K562 (cell line): ENCODE results near the gene M6PR. TPM values are rescaled to one million over a fixed set of nuclear protein-coding genes. Genes with fewer than 3 reads are reported as not detected.

Experiments
- ATAC-seq: fragments of 200-7000 bp; cut with Tn5 transposase; 3 replicates; pipeline ENCODE4 v1.9.1; 2020; ENCODE audit warnings: moderate library complexity
- BruUV-seq: library from RNA; stranded (reverse); fragments of 400-500 nt; replicated peaks from 2 replicates; lab custom pipeline; 2021; lab: Mats Ljungman, UMichigan
- CTCF ChIA-PET: fragments of 300-600 bp; formaldehyde crosslinking; extraction: SDS; loops from one replicate; lab custom pipeline; 2021; ENCODE audit warnings: low intra/inter-chr PET ratio; lab: Yijun Ruan, JAX
- POLR2A ChIA-PET: fragments of 300-600, 350-650 bp; sonication (Branson Sonifier 250); formaldehyde crosslinking; extraction: SDS; loops from one replicate; lab custom pipeline; 2021; ENCODE audit warnings: antibody characterized with exemption, inconsistent platforms; lab: Yijun Ruan, JAX
- DNase-seq, 4 experiments: peaks; one replicate each; pipeline versions ENCODE4 v3.0.0 to v3.0.0-alpha.2; 2011 to 2018; ENCODE audit warnings: low spot score in 3 of 4, mixed read lengths in 3 of 4; ENCODE audit errors: extremely low read depth in 1 of 4
- FAIRE-seq: peaks from 2 replicates; lab custom pipeline; 2011; peaks lifted over from hg19 to GRCh38; lab: Jason Lieb, UNC
- H2AFZ ChIP-seq: 2 replicates; pipeline ENCODE4 v1.6.0; 2011; ENCODE audit warnings: low read depth, low read length, control low read depth, inconsistent platforms
- H3K27ac ChIP-seq: fragments of 200-600 bp; 3 replicates; pipeline ENCODE4 v1.8.0; 2011; ENCODE audit warnings: low read depth, mild to moderate bottlenecking, control low read depth, inconsistent platforms, low read length, moderate library complexity, mixed read lengths; ENCODE audit errors: extremely low read depth
- H3K27me3 ChIP-seq, 2 experiments: fragments of 300-600 bp in 1 of 2; 2 replicates in 1 of 2; 3 replicates in 1 of 2; pipeline versions ENCODE4 v1.6.0 to v1.8.0; 2011; ENCODE audit warnings: inconsistent platforms in 2 of 2, low read length in 2 of 2, mild to moderate bottlenecking in 1 of 2, mixed read lengths in 1 of 2, moderate library complexity in 1 of 2; ENCODE audit not compliant: control insufficient read depth in 2 of 2, insufficient read depth in 2 of 2
- H3K36me3 ChIP-seq: fragments of 300-600 bp; 3 replicates; pipeline ENCODE4 v1.8.0; 2011; ENCODE audit warnings: mild to moderate bottlenecking, low read length, inconsistent platforms; ENCODE audit not compliant: control insufficient read depth, insufficient read depth
- H3K4me1 ChIP-seq, 2 experiments: fragments of 200-600 bp in 1 of 2; replicated peaks in 1 of 2; 2 replicates in 1 of 2; 3 replicates in 1 of 2; pipeline versions ENCODE4 v1.5.1 to v1.8.0; 2011; ENCODE audit warnings: inconsistent platforms in 2 of 2, low read length in 2 of 2, mild to moderate bottlenecking in 1 of 2, mixed read lengths in 1 of 2, moderate library complexity in 1 of 2; ENCODE audit not compliant: control insufficient read depth in 2 of 2, insufficient read depth in 2 of 2
- H3K4me2 ChIP-seq: 2 replicates; pipeline ENCODE4 v1.6.1; 2011; ENCODE audit warnings: low read length, control low read depth, inconsistent platforms, mixed read lengths; ENCODE audit not compliant: insufficient read depth
- H3K4me3 ChIP-seq: fragments of 200-600 bp; sonication (generic), shearing (Covaris generic); 2 replicates; pipeline ENCODE4 v1.5.1; 2016; ENCODE audit warnings: control low read depth, inconsistent platforms
- H3K79me2 ChIP-seq: fragments of 200-600 bp; 3 replicates; pipeline ENCODE4 v1.8.0; 2011; ENCODE audit warnings: low read length, inconsistent platforms; ENCODE audit not compliant: control insufficient read depth, insufficient read depth
- H3K9ac ChIP-seq, 2 experiments: 2 replicates each; pipeline versions ENCODE4 v1.6.0 to v1.6.1; 2011; ENCODE audit warnings: low read depth in 2 of 2, low read length in 2 of 2, control low read depth in 1 of 2, inconsistent platforms in 1 of 2, mild to moderate bottlenecking in 1 of 2, mixed read lengths in 1 of 2; ENCODE audit not compliant: insufficient read depth in 1 of 2
- H3K9me1 ChIP-seq: one replicate; pipeline ENCODE4 v1.6.0; 2011; ENCODE audit warnings: inconsistent platforms, mild to moderate bottlenecking, low read length, moderate library complexity; ENCODE audit not compliant: control insufficient read depth, insufficient read depth
- H3K9me3 ChIP-seq: replicated peaks from 2 replicates; pipeline ENCODE4 v1.5.1; 2011; ENCODE audit warnings: low read depth, low read length, inconsistent platforms; ENCODE audit not compliant: control insufficient read depth, insufficient read depth
- H4K20me1 ChIP-seq: replicated peaks from 2 replicates; pipeline ENCODE4 v1.6.1; 2011; ENCODE audit warnings: low read length, inconsistent platforms, mixed read lengths; ENCODE audit not compliant: control insufficient read depth, insufficient read depth
- ARHGAP35 ChIP-seq: fragments of 450-650 bp; IDR thresholded peaks from 2 replicates; pipeline ENCODE4 v1.6.1; 2018; ENCODE audit not compliant: partially characterized antibody
- BHLHE40 ChIP-seq: IDR thresholded peaks from 2 replicates; pipeline ENCODE4 v1.6.1; 2011; ENCODE audit warnings: low read length, improper control_type of control experiment
- DMBX1 ChIP-seq: fragments of 250-450 bp; sonication (Bioruptor Pico); IDR thresholded peaks from 2 replicates; pipeline ENCODE4 v1.8.0; 2022; ENCODE audit warnings: inconsistent platforms, mild to moderate bottlenecking, moderate library complexity, borderline replicate concordance
- FOXM1 ChIP-seq, 2 experiments: fragments of 450-650 bp in 1 of 2; sonication (generic) in 1 of 2; formaldehyde crosslinking in 1 of 2; IDR thresholded peaks; 2 replicates each; pipeline versions ENCODE4 v1.6.1 to v1.9.0; 2017 to 2022; ENCODE audit warnings: low read depth in 2 of 2, mild to moderate bottlenecking in 2 of 2, missing genetic modification reagents in 1 of 2, moderate library complexity in 1 of 2
- GABPA ChIP-seq: fragments of 200-800 bp; sonication (Bioruptor generic); conservative IDR thresholded peaks from 2 replicates; pipeline ENCODE4 v1.6.1; 2016; ENCODE audit warnings: low read depth, missing genetic modification characterization, missing compliant biosample characterization
- GATA2 ChIP-seq: sonication (generic); formaldehyde crosslinking; IDR thresholded peaks from 2 replicates; pipeline ENCODE4 v1.4.0; 2020; ENCODE audit warnings: mild to moderate bottlenecking, missing genetic modification reagents
- KAT8 ChIP-seq: fragments of 450-650 bp; IDR thresholded peaks from 2 replicates; pipeline ENCODE4 v1.6.1; 2016; ENCODE audit warnings: low read depth, mild to moderate bottlenecking
- KDM4B ChIP-seq, 2 experiments: fragments of 450-650 bp in 1 of 2; sonication (generic) in 1 of 2; IDR thresholded peaks; 2 replicates each; pipeline ENCODE4 v1.6.1; 2016 to 2017; ENCODE audit warnings: borderline replicate concordance in 2 of 2, antibody characterized with exemption in 1 of 2, low read depth in 1 of 2, mild to moderate bottlenecking in 1 of 2
- KHSRP ChIP-seq: fragments of 450-650 bp; IDR thresholded peaks from 2 replicates; pipeline ENCODE4 v1.6.1; 2017
- MCM5 ChIP-seq: fragments of 450-650 bp; IDR thresholded peaks from 2 replicates; pipeline ENCODE4 v1.6.1; 2016; ENCODE audit warnings: low read depth
- NFXL1 ChIP-seq: fragments of 450-650 bp; formaldehyde crosslinking; IDR thresholded peaks from 2 replicates; pipeline ENCODE4 v1.4.0; 2021; ENCODE audit warnings: mild to moderate bottlenecking
- SRSF9 ChIP-seq: fragments of 200-400 bp; formaldehyde crosslinking; IDR thresholded peaks from 2 replicates; pipeline ENCODE4 v1.6.1; 2017; ENCODE audit warnings: low read depth, low read length, borderline replicate concordance
- TGIF2 ChIP-seq: sonication (generic); formaldehyde crosslinking; IDR thresholded peaks from 2 replicates; pipeline ENCODE4 v1.8.1; 2022; ENCODE audit warnings: mild to moderate bottlenecking, missing genetic modification reagents, moderate library complexity
- ZFP30 ChIP-seq: fragments of 250-450 bp; sonication (Bioruptor Pico); IDR thresholded peaks from 2 replicates; pipeline ENCODE4 v1.8.0; 2022; ENCODE audit warnings: moderate library complexity, mild to moderate bottlenecking, inconsistent platforms, borderline replicate concordance
- ZNF184 ChIP-seq: sonication (generic); formaldehyde crosslinking; IDR thresholded peaks from 2 replicates; pipeline ENCODE4 v1.5.0; 2020; ENCODE audit warnings: missing genetic modification reagents
- ZNF398 ChIP-seq: fragments of 250-450 bp; sonication (Bioruptor Pico); IDR thresholded peaks from 2 replicates; pipeline ENCODE4 v1.8.0; 2021; ENCODE audit warnings: moderate library complexity, mild to moderate bottlenecking, inconsistent platforms
- ZNF444 ChIP-seq: fragments of 250-450 bp; sonication (Bioruptor Pico); IDR thresholded peaks from 2 replicates; pipeline ENCODE4 v1.4.0; 2020; ENCODE audit warnings: mild to moderate bottlenecking, moderate library complexity
- WGBS: fragments of 100-300 bp; shearing (Covaris generic); methylation state at CpG from one replicate; pipeline ENCODE4 v1.1.6; 2016; ENCODE audit warnings: low coverage, mixed read lengths; ENCODE audit not compliant: insufficient coverage; ENCODE audit errors: missing lambda C conversion rate; 5-methylcytosine and 5-hydroxymethylcytosine counted together
- in situ Hi-C: fragments of 300-500 bp; cut with MboI; formaldehyde crosslinking; loops from 4 replicates; pipeline ENCODE4 v1.15.0; 2018; ENCODE audit warnings: inconsistent platforms, mixed read lengths
- intact Hi-C: fragments of 100-400 bp; cut with micrococcal nuclease; formaldehyde crosslinking; loops from 2 replicates; pipeline ENCODE4 v1.14.2; 2022
- polyA plus RNA-seq, 8 experiments: library from polyadenylated mRNA; depleted of rRNA in 4 of 8; stranded (reverse) in 5 of 8; unstranded in 3 of 8; fragments of >200 nt; fragmentation: Nextera tagmentation in 2 of 8; fragmentation: Illumina TruSeq in 1 of 8; extraction: Ambion mirVana in 2 of 8; extraction: Trizol in 1 of 8; gene quantifications; 2 replicates each; pipeline versions ENCODE4 v1.2.1 to v1.2.3, GENCODE V29; 2011 to 2014; ENCODE audit warnings: inconsistent platforms in 1 of 8, missing spikeins in 1 of 8
- total RNA-seq, 7 experiments: library from RNA; depleted of rRNA in 6 of 7; stranded (reverse); fragments of >200 nt in 6 of 7; fragmentation: Illumina TruSeq in 2 of 7; extraction: Trizol in 2 of 7; gene quantifications; 2 replicates each; pipeline versions ENCODE4 v1.2.1 to v1.2.3, GENCODE V29; 2011 to 2021; ENCODE audit warnings: low replicate concordance in 1 of 7

M6PR gene
- total and polyA plus RNA-seq, 9 of the 15 experiments (the other 6 are each of a cell fraction or from before 2014, with no cell fraction given): 78.6 to 159 (median 112) TPM

GRCh38 chr12:8956772-8957171 lies 7.3 kb upstream of the M6PR start:
- Histone ChIP-seq H3K9ac (no peak overlapping the region; a peak in 1 of 4 replicates), H3K27me3 (no peaks in the 10 kb centered on the region), H3K9me3 (no peaks in the 10 kb centered on the region), H4K20me1 (no peaks in the 10 kb centered on the region), H3K4me1 (peaks cover 3 to 5% of the 10 kb centered on the region in 2 experiments; a peak in 3 of 5 replicates), H3K36me3 (no peaks in the 10 kb centered on the region), H2AFZ (no peak overlapping the region), H3K4me2 (no peak overlapping the region), H3K9me1 (no peaks in the 10 kb centered on the region), H3K79me2 (peaks cover under 1% of the 10 kb centered on the region; the same call in 1 of the 3 replicates), H3K27ac (no peak overlapping the region), H3K4me3 (no peak overlapping the region)
- intact Hi-C loops: no loop called here
- no peak for ATAC-seq
- DNase-seq: no peak
- POLR2A ChIA-PET: no interaction called here
- in situ Hi-C loops: no loop called here
- 71% methylated on average over 7 of the region's 7 CpGs for WGBS
- CTCF ChIA-PET: no interaction called here
- no TSS peak for BruUV-seq
- no peak for FAIRE-seq
- no peak for TF ChIP-seq KAT8
- TF ChIP-seq NFXL1: no peak
- no peak for TF ChIP-seq ZFP30 (CRISPR knock-in tag)
- no peak for TF ChIP-seq MCM5

- Histone ChIP-seq H3K9ac (no peak overlapping the region), H3K9me1 (no peaks in the 10 kb centered on the region), H3K4me3 (no peak overlapping the region), H2AFZ (no peak overlapping the region), H3K79me2 (peaks cover 8% of the 10 kb centered on the region; the same call in 2 of the 3 replicates), H3K27me3 (no peaks in the 10 kb centered on the region), H3K4me1 (peaks cover 3 to 5% of the 10 kb centered on the region in 2 experiments; a peak in 4 of 5 replicates), H3K4me2 (no peak overlapping the region), H4K20me1 (no peaks in the 10 kb centered on the region), H3K27ac (no peak overlapping the region), H3K36me3 (no peaks in the 10 kb centered on the region), H3K9me3 (no peaks in the 10 kb centered on the region)
- ATAC-seq (no peak), DNase-seq (no peak), FAIRE-seq (no peak)
- 82% methylated on average over 10 of the region's 15 CpGs for WGBS
- BruUV-seq: no TSS peak
- in situ Hi-C loops: no loop called here
- ChIA-PET POLR2A (no interaction called here), CTCF (no interaction called here)
- intact Hi-C loops: no loop called here
- TF ChIP-seq KHSRP (no peak), TGIF2 (no peak), SRSF9 (no peak), FOXM1 (IDR thresholded peaks at IDR 0.05; ENCODE audit: low read depth) (no peak), FOXM1 (CRISPR knock-in tag; IDR thresholded peaks at IDR 0.05; ENCODE audit: low read depth) (no peak), DMBX1 (no peak), ZNF398 (CRISPR knock-in tag) (no peak), ZNF444 (CRISPR knock-in tag) (no peak), BHLHE40 (no peak), GATA2 (CRISPR knock-in tag) (no peak), GABPA (tag) (no peak), KDM4B (IDR thresholded peaks at IDR 0.05; ENCODE audit: borderline replicate concordance in 2 of 2, low read depth in 1 of 2) (no peak), MCM5 (no peak), ZNF184 (CRISPR knock-in tag) (no peak), ARHGAP35 (no peak)
Measured at GRCh38 chr12:8956073-8956472, 6.6 kb upstream of the M6PR start.
